Caco-2 (cell line): Measurements from ENCODE around the gene KCNH2. TPM values are rescaled to one million over a fixed set of nuclear protein-coding genes. Genes with fewer than 3 reads are reported as not detected.

Experiments
- BruUV-seq: library from RNA; stranded (reverse); fragments of 400-500 nt; replicated peaks from 2 replicates; lab custom pipeline; 2021; lab: Mats Ljungman, UMichigan
- CTCF ChIA-PET: fragments of 300-600 bp; sonication (Branson Sonifier 250); formaldehyde crosslinking; loops from one replicate; lab custom pipeline; 2022; ENCODE audit warnings: antibody characterized with exemption; lab: Charles Lee
- POLR2A ChIA-PET: fragments of 300-600 bp; sonication (Branson Sonifier 250); formaldehyde crosslinking; loops from one replicate; lab custom pipeline; 2022; ENCODE audit warnings: antibody characterized with exemption; lab: Charles Lee
- DNase-seq, 2 experiments: peaks; one replicate each; pipeline versions ENCODE4 v3.0.0 to v3.0.0-alpha.2; 2020 to 2022
- H3K27me3 ChIP-seq: replicated peaks from 2 replicates; pipeline ENCODE4 v1.6.0; 2011; ENCODE audit warnings: low read length; ENCODE audit not compliant: control insufficient read depth, insufficient read depth
- H3K36me3 ChIP-seq: 2 replicates; pipeline ENCODE4 v1.5.1; 2011; ENCODE audit warnings: low read length; ENCODE audit not compliant: control insufficient read depth, insufficient read depth
- H3K4me1 ChIP-seq: fragments of 250-450 bp; sonication (Bioruptor Pico); 2 replicates; pipeline ENCODE4 v1.5.1; 2020; ENCODE audit warnings: mild to moderate bottlenecking
- H3K4me3 ChIP-seq: 2 replicates; pipeline ENCODE4 v1.5.1; 2011; ENCODE audit warnings: low read depth, mild to moderate bottlenecking, control low read depth, low read length
- H3K9me3 ChIP-seq: fragments of 250-450 bp; sonication (Bioruptor Pico); 2 replicates; pipeline ENCODE4 v1.5.1; 2020; ENCODE audit warnings: mild to moderate bottlenecking, moderate library complexity
- H3K27ac Mint-ChIP-seq: one replicate; pipeline ENCODE4 v1.8.0; 2022; ENCODE audit warnings: mixed read lengths; ENCODE audit not compliant: unreplicated experiment
- H3K27me3 Mint-ChIP-seq: one replicate; pipeline ENCODE4 v1.8.0; 2022; ENCODE audit warnings: mixed read lengths; ENCODE audit not compliant: insufficient read depth, unreplicated experiment
- H3K36me3 Mint-ChIP-seq: one replicate; pipeline ENCODE4 v1.8.0; 2022; ENCODE audit warnings: mild to moderate bottlenecking, mixed read lengths; ENCODE audit not compliant: insufficient read depth, unreplicated experiment
- H3K4me1 Mint-ChIP-seq: one replicate; pipeline ENCODE4 v1.8.0; 2022; ENCODE audit warnings: low read depth, mixed read lengths; ENCODE audit not compliant: unreplicated experiment
- H3K4me3 Mint-ChIP-seq: one replicate; pipeline ENCODE4 v1.8.0; 2022; ENCODE audit warnings: mild to moderate bottlenecking, moderate library complexity, mixed read lengths; ENCODE audit not compliant: unreplicated experiment
- H3K9me3 Mint-ChIP-seq: one replicate; pipeline ENCODE4 v1.8.0; 2022; ENCODE audit warnings: mixed read lengths; ENCODE audit not compliant: unreplicated experiment
- CTCF ChIP-seq, 2 experiments: fragments of 200-600 bp in 1 of 2; IDR thresholded peaks; 1 replicate in 1 of 2; 2 replicates in 1 of 2; pipeline versions ENCODE4 v1.5.1 to v1.8.0; 2011 to 2022; ENCODE audit warnings: antibody characterized with exemption in 1 of 2, control low read depth in 1 of 2, inconsistent platforms in 1 of 2, low read depth in 1 of 2, low read length in 1 of 2, mild to moderate bottlenecking in 1 of 2, moderate library complexity in 1 of 2; ENCODE audit not compliant: insufficient read depth in 1 of 2, severe bottlenecking in 1 of 2, unreplicated experiment in 1 of 2
- intact Hi-C: fragments of 100-400 bp; cut with micrococcal nuclease; formaldehyde crosslinking; loops from one replicate; pipeline ENCODE4 v1.10.0; 2022; ENCODE audit not compliant: unreplicated experiment
- total RNA-seq: library from RNA; stranded (reverse); gene quantifications from 2 replicates; pipeline ENCODE4 v1.2.3, GENCODE V29; 2022

The KCNH2 gene
- total RNA-seq, 1 experiment from 2014 or later = 0.66 TPM

GRCh38 chr7:150951521-150951920, 26.6 kb downstream of the KCNH2 start:
- Histone ChIP-seq H3K36me3 (no peaks in the 10 kb centered on the region), H3K4me3 (no peak overlapping the region), H3K4me1 (no peaks in the 10 kb centered on the region), H3K27me3 (no peaks in the 10 kb centered on the region), H3K9me3 (no peaks in the 10 kb centered on the region)
- intact Hi-C loops = no loop called here
- no peak for TF ChIP-seq CTCF (IDR thresholded peaks at IDR 0.05; ENCODE audit: insufficient read depth in 1 of 2, low read depth in 1 of 2, low read length in 1 of 2, severe bottlenecking in 1 of 2, unreplicated experiment in 1 of 2)
- Mint-ChIP-seq H3K27me3 (peaks cover 8% of the 10 kb centered on the region), H3K36me3 (no peaks in the 10 kb centered on the region), H3K27ac (no peak overlapping the region), H3K4me3 (no peak overlapping the region), H3K9me3 (no peaks in the 10 kb centered on the region), H3K4me1 (no peaks in the 10 kb centered on the region)
- no peak for DNase-seq
- POLR2A ChIA-PET = no interaction called here
- no TSS peak for BruUV-seq
- CTCF ChIA-PET = interaction anchor here (0.6 kb wide), 1 partner anchor 13 kb away, joined by 4 read pairs; no protein-coding TSS in a partner anchor

DNA sequence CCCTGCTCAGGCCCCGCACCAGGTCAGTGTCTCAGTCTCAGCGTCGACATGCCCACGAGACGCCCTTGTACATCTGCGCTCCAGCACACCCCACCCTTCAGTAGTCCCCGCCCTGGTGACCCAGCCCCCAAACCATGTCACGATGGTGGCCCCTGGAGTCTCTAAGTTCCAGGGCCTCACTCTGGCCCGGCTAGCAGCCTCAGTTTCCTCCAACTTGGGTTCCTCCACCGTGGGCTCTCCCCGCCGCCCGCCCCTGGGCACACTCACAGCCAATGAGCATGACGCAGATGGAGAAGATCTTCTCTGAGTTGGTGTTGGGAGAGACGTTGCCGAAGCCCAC, 27.0 kb downstream of the KCNH2 start:
- Mint-ChIP-seq H3K4me1 (no peaks in the 10 kb centered on the region), H3K27ac (no peak overlapping the region), H3K4me3 (no peak overlapping the region), H3K27me3 (peaks cover 8% of the 10 kb centered on the region), H3K9me3 (no peaks in the 10 kb centered on the region), H3K36me3 (no peaks in the 10 kb centered on the region)
- Histone ChIP-seq H3K4me3 (no peak overlapping the region), H3K4me1 (no peaks in the 10 kb centered on the region), H3K9me3 (no peaks in the 10 kb centered on the region), H3K27me3 (no peaks in the 10 kb centered on the region), H3K36me3 (no peaks in the 10 kb centered on the region)
- DNase-seq = no peak
- ChIA-PET CTCF (interaction anchor here (0.6 kb wide), 1 partner anchor 12 kb away, joined by 4 read pairs; no protein-coding TSS in a partner anchor), POLR2A (no interaction called here)
- intact Hi-C loops = no loop called here
- BruUV-seq = no TSS peak
- TF ChIP-seq CTCF (IDR thresholded peaks at IDR 0.05; ENCODE audit: insufficient read depth in 1 of 2, low read depth in 1 of 2, low read length in 1 of 2, severe bottlenecking in 1 of 2, unreplicated experiment in 1 of 2) = no peak

GRCh38 chr7:150950496-150951180, 27.5 kb downstream of the KCNH2 start:
- no peaks in the 10 kb centered on the region for H3K9me3 Mint-ChIP-seq
- Histone ChIP-seq H3K9me3 (no peaks in the 10 kb centered on the region), H3K4me1 (no peaks in the 10 kb centered on the region), H3K36me3 (no peaks in the 10 kb centered on the region), H3K4me3 (no peak overlapping the region), H3K27me3 (no peaks in the 10 kb centered on the region)
- BruUV-seq = no TSS peak
- intact Hi-C loops = no loop called here
- peak in 1 of 2 experiments; percentile 26 for DNase-seq
- H3K27me3 Mint-ChIP-seq = peaks cover 8% of the 10 kb centered on the region
- CTCF ChIA-PET = no interaction called here
- TF ChIP-seq CTCF (IDR thresholded peaks at IDR 0.05; ENCODE audit: insufficient read depth in 1 of 2, low read depth in 1 of 2, low read length in 1 of 2, severe bottlenecking in 1 of 2, unreplicated experiment in 1 of 2) = no peak
- H3K36me3 Mint-ChIP-seq = no peaks in the 10 kb centered on the region
- POLR2A ChIA-PET = no interaction called here
- no peaks in the 10 kb centered on the region for H3K4me1 Mint-ChIP-seq
- H3K27ac Mint-ChIP-seq = no peak overlapping the region
- no peak overlapping the region for H3K4me3 Mint-ChIP-seq
